Pancreas (tissue), 10 donors: Measurements from ENCODE around the gene AOAH. TPM values are rescaled to one million over a fixed set of nuclear protein-coding genes. Genes with fewer than 3 reads are reported as not detected.

Source experiments
- ATAC-seq, 4 donors: fragments of 200-7000 bp; cut with Tn5 transposase; one replicate each; pipeline versions ENCODE4 v1.8.0 to v1.9.1; 2020; ENCODE audit warnings: mild to moderate bottlenecking in 4 of 4, moderate library complexity in 4 of 4
- DNase-seq, 6 donors: peaks; one replicate each; pipeline ENCODE4 v3.0.0-alpha.2; 2020
- FAIRE-seq: peaks from 2 replicates; lab custom pipeline; 2012; peaks lifted over from hg19 to GRCh38; lab: Jason Lieb, UNC
- H3K27ac ChIP-seq, 4 donors: fragments of 200-600 bp; sonication (generic); 1 replicate in 3 of 4; 2 replicates in 1 of 4; pipeline versions ENCODE4 v1.5.0 to v1.8.0; 2020
- H3K27me3 ChIP-seq, 4 donors: fragments of 200-600 bp; one replicate each; pipeline ENCODE4 v1.8.0; 2021
- H3K36me3 ChIP-seq, 3 donors: fragments of 200-600 bp; sonication (generic) in 1 of 3; one replicate each; pipeline versions ENCODE4 v1.5.0 to v1.8.0; 2020 to 2021
- H3K4me1 ChIP-seq, 3 donors: fragments of 200-600 bp; one replicate each; pipeline ENCODE4 v1.8.0; 2021
- H3K4me3 ChIP-seq, 4 donors: fragments of 200-600 bp; sonication (generic) in 2 of 4; one replicate each; pipeline versions ENCODE4 v1.5.0 to v1.8.0; 2020 to 2021
- H3K9me3 ChIP-seq, 4 donors: fragments of 200-600 bp; one replicate each; pipeline ENCODE4 v1.8.0; 2021
- WGBS, 2 donors: extraction: QIAGEN DNeasy Blood & Tissue Kit; methylation state at CpG; one replicate each; pipeline ENCODE4 v1.1.7; 2013; 5-methylcytosine and 5-hydroxymethylcytosine counted together
- intact Hi-C, 3 donors: fragments of 100-400 bp; cut with DNase I; formaldehyde crosslinking; loops; one replicate each; pipeline versions ENCODE4 v1.11.1 to v1.14.2; 2022
- polyA plus RNA-seq, 2 donors: library from polyadenylated mRNA; stranded (reverse); fragments of 200-250 nt; gene quantifications; one replicate each; pipeline ENCODE4 v1.2.3, GENCODE V29; 2013
- total RNA-seq, 6 donors: library from RNA; stranded (reverse); fragmentation: NEBNext Ultra II Directional in 4 of 6; extraction: Animal tissue kit (Norgen Biotek cat#: 25700) in 4 of 6; gene quantifications; one replicate each; pipeline versions ENCODE4 v1.2.1 to v1.2.4, GENCODE V29; 2021 to 2023
- TF ChIP-seq, protein P1 (sequence below), 4 donors: fragments of 200-600 bp; sonication (generic) in 3 of 4; IDR thresholded peaks; one replicate each; pipeline versions ENCODE4 v1.5.0 to v1.8.0; 2021; ENCODE audit warnings: antibody characterized with exemption in 4 of 4
- donor health status: healthy with polysubstance abuse.
- donor health status: DM: no; HTN: no; CAD: no; lungs with moderate emphysema.
- donor health status: DM: no; HTN: no; CAD: no.
- donor health status: control.
- donor health status: control.
- donor health status: Bipolar disorder and iron deficiency.
- donor health status: DM: yes; HTN: yes; CAD: no.
- donor health status: DM: no; HTN: no; CAD: no.
- donor health status: DM: no; HTN: no; CAD: no.
- donor health status: DM: yes; HTN: yes; CAD: no.

Gene AOAH
- total and polyA plus RNA-seq, 8 donors, result 0.79 to 9.0 (median 2.1) TPM

DNA sequence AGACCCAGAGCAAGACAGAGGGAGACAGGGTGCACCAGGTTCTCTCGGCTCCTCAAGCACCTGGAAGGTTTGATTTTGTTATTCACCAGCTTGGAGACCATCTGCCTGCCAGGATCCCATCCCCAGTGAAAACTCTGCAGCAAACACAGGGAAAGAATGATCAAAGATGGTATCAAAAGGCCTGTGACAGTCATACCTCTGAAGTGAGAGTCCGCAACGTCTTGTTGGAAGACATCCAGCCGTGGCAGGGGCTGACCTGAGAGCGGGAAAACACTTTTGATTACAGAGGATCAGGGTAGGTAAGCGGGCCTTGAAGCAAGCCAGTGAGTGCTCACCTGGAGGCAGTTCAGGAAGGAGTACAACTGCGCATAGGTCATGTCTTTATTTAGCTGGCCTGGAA lies 192.3 kb downstream of the AOAH start:
- ATAC-seq (no peak), DNase-seq (no peak), FAIRE-seq (no peak)
- H3K27ac ChIP-seq, result no peak overlapping the region
- WGBS, 2 donors, result 86% methylated on average over 7 of the region's 7 CpGs
- H3K36me3 ChIP-seq, result no peaks in the 10 kb centered on the region
- no peaks in the 10 kb centered on the region for H3K4me1 ChIP-seq
- TF ChIP-seq, protein P1, sequence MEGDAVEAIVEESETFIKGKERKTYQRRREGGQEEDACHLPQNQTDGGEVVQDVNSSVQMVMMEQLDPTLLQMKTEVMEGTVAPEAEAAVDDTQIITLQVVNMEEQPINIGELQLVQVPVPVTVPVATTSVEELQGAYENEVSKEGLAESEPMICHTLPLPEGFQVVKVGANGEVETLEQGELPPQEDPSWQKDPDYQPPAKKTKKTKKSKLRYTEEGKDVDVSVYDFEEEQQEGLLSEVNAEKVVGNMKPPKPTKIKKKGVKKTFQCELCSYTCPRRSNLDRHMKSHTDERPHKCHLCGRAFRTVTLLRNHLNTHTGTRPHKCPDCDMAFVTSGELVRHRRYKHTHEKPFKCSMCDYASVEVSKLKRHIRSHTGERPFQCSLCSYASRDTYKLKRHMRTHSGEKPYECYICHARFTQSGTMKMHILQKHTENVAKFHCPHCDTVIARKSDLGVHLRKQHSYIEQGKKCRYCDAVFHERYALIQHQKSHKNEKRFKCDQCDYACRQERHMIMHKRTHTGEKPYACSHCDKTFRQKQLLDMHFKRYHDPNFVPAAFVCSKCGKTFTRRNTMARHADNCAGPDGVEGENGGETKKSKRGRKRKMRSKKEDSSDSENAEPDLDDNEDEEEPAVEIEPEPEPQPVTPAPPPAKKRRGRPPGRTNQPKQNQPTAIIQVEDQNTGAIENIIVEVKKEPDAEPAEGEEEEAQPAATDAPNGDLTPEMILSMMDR (IDR thresholded peaks at IDR 0.05), result no peak
- no peaks in the 10 kb centered on the region for H3K9me3 ChIP-seq
- no peak overlapping the region for H3K4me3 ChIP-seq
- no peaks in the 10 kb centered on the region for H3K27me3 ChIP-seq
- intact Hi-C loops, result no loop called here

DNA sequence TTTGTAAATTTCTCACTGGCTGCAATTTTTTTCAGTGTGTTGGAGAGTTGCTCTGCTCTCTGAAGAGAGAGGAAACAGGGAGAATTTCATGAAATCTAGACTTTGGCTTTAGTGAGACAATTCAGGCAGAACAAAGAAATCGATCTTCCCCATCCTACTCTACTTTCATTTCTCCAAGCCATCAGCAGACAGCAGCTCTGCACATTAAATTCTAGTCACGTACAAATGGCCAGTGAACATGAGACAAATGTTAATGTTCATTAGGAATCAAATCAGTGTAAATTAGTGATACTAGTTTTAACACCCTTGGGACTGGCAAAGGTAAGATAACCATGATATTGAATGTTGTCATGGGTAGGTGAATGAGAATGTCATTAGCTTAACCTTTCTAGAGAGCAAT lies 193.8 kb downstream of the AOAH start:
- no peak for ATAC-seq
- Histone ChIP-seq H3K27me3 (no peaks in the 10 kb centered on the region), H3K36me3 (no peaks in the 10 kb centered on the region), H3K27ac (no peak overlapping the region), H3K4me1 (no peaks in the 10 kb centered on the region), H3K9me3 (no peaks in the 10 kb centered on the region), H3K4me3 (no peak overlapping the region)
- no peak for DNase-seq
- intact Hi-C loops, result no loop called here
- TF ChIP-seq, protein P1 (IDR thresholded peaks at IDR 0.05), result no peak
- WGBS, 2 donors, result 91 to 94% methylated on average over 2 of the region's 2 CpGs
- no peak for FAIRE-seq

DNA sequence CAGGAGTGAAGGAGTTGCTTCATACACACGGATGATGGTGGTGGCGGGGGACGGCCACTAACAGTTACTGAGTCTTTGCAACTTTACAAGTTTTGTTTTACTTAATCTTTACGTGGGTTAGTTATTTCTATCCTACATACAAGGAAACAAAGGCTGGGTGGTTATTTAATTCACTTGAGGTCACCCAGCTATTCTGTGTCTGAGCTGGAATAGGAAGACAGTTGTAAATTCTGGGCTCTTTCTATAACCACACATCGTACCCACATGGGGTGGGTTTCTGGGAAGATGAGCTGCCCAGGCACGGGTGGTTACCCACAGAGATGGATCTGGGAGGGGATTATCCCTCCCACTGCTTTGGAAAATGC lies 196.8 kb downstream of the AOAH start:
- DNase-seq (no peak), FAIRE-seq (no peak), ATAC-seq (no peak)
- 83 to 87% methylated on average over 6 of the region's 6 CpGs for WGBS, 2 donors
- Histone ChIP-seq H3K4me3 (no peak overlapping the region), H3K9me3 (no peaks in the 10 kb centered on the region), H3K4me1 (no peaks in the 10 kb centered on the region), H3K27ac (no peak overlapping the region), H3K27me3 (no peaks in the 10 kb centered on the region), H3K36me3 (no peaks in the 10 kb centered on the region)
- TF ChIP-seq, protein P1 (IDR thresholded peaks at IDR 0.05), result no peak
- intact Hi-C loops, result no loop called here

DNA sequence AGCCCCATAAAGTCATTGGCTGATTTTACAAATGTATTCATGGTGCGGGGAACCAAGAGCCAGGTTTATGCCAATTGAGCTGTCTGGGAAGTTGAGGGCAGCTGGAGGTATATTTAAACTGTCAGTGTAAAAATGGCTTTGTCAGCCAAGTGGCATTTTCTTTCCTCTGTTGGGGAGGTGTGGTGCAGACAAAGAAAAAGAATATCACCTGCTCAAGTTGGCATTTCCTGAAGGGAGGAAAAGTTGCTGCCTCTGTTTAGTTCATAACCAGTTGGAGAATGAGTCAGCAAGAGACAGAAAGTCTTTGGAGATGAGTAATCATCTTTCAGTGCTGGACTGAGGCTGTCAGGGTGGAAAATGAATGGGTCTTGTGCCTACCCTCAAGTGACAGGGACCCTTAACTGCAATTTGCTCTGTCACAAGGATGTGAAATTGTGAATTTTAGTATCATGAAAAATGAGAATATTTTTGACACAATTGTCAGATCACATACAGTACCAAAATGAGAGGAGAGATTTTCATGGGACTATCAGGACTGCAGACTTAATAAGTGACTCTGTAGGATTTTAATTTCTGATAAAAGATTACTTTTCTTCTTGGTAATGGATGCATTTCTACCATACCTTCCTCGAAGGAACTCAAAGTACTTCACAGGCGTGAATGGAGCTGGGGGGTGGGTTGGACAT lies 197.3 kb downstream of the AOAH start:
- Histone ChIP-seq H3K27ac (peak overlapping the region in 1 of 4 donors; percentile 28), H3K4me1 (no peaks in the 10 kb centered on the region), H3K9me3 (no peaks in the 10 kb centered on the region), H3K36me3 (no peaks in the 10 kb centered on the region), H3K27me3 (no peaks in the 10 kb centered on the region), H3K4me3 (no peak overlapping the region)
- intact Hi-C loops, result no loop called here
- FAIRE-seq, result no peak
- TF ChIP-seq, protein P1 (IDR thresholded peaks at IDR 0.05), result no peak
- ATAC-seq, result peak in 2 of 4 donors; percentile 34 to 47
- DNase-seq, result no peak
- 84 to 91% methylated on average over 3 of the region's 3 CpGs for WGBS, 2 donors

DNA sequence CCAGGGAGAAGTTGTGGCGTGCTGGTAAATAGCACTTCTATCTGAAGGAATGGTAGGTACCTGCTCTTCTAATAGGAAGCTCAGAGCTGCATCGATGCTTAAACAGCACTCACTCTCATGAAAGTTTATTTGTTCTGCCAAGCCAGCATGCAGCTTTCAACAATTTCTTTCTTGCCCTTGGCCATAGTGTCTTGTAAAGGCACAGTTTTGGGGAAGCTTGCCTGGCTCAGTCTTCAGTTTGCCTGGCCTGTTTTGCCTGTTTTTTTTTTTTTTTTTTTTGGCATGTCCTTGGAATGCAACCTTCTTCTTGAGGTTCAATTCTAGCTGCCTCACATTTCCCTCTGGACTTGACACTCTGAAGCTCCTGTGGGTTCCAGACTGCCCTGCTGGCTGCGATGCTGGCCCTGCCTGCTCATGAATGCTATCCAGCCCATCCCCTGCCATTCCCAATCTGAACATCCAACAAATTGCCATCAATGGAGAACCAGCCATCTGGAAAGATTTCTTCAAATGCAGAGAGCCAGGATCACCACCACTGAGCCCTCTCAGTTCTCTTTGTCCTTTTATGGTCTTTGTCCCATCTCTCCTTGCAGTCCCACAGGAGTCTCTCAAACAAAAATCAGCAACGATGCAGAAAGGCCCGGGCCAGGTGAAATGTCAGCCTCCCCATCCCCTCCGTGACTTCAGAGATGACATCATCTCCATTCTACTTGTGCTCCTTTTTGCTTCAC lies 200.8 kb downstream of the AOAH start:
- H3K4me3 ChIP-seq, result no peak overlapping the region
- H3K36me3 ChIP-seq, result no peaks in the 10 kb centered on the region
- TF ChIP-seq, protein P1 (IDR thresholded peaks at IDR 0.05), result no peak
- H3K27ac ChIP-seq, result no peak overlapping the region
- FAIRE-seq, result no peak
- H3K9me3 ChIP-seq, result no peaks in the 10 kb centered on the region
- 88 to 90% methylated on average over 6 of the region's 6 CpGs for WGBS, 2 donors
- DNase-seq, result no peak
- ATAC-seq, result no peak
- no peaks in the 10 kb centered on the region for H3K27me3 ChIP-seq
- H3K4me1 ChIP-seq, result no peaks in the 10 kb centered on the region
- intact Hi-C loops, result no loop called here
